CD8-positive, alpha-beta memory T cell (primary cell): ENCODE measurements around the gene TMEM63A. TPM values are rescaled to one million over a fixed set of nuclear protein-coding genes. Genes with fewer than 3 reads are reported as not detected.

Experiments used
- CTCF ChIA-PET: fragments of 350-600 bp; sonication (Branson Sonifier 250); formaldehyde crosslinking; loops from one replicate; lab custom pipeline; 2021; ENCODE audit warnings: antibody characterized with exemption; lab: Charles Lee
- POLR2A ChIA-PET: fragments of 350-600 bp; sonication (Branson Sonifier 250); formaldehyde crosslinking; loops from one replicate; lab custom pipeline; 2021; ENCODE audit warnings: antibody characterized with exemption; lab: Charles Lee
- DNase-seq, 5 donors: peaks; one replicate each; pipeline versions ENCODE4 v3.0.0 to v3.0.0-alpha.2; 2020 to 2022; ENCODE audit warnings: mixed read lengths in 1 of 5
- H3K27ac ChIP-seq: one replicate; pipeline ENCODE4 v1.7.0; 2013; ENCODE audit warnings: low read depth, mild to moderate bottlenecking, low read length, moderate library complexity
- H3K27me3 ChIP-seq: 2 replicates; pipeline ENCODE4 v1.7.0; 2013; ENCODE audit warnings: low read length, mild to moderate bottlenecking; ENCODE audit not compliant: insufficient read depth, poor library complexity, severe bottlenecking
- H3K36me3 ChIP-seq: 2 replicates; pipeline ENCODE4 v1.7.0; 2013; ENCODE audit warnings: mild to moderate bottlenecking, low read length, moderate library complexity; ENCODE audit not compliant: insufficient read depth
- H3K4me1 ChIP-seq: 2 replicates; pipeline ENCODE4 v1.7.0; 2013; ENCODE audit warnings: mild to moderate bottlenecking, low read length, moderate library complexity; ENCODE audit not compliant: insufficient read depth
- H3K4me3 ChIP-seq: 2 replicates; pipeline ENCODE4 v1.7.0; 2013; ENCODE audit warnings: mild to moderate bottlenecking, low read length
- H3K9me3 ChIP-seq: 2 replicates; pipeline ENCODE4 v1.7.0; 2013; ENCODE audit warnings: mild to moderate bottlenecking, low read length
- H3K27ac Mint-ChIP-seq, 8 donors: one replicate each; pipeline ENCODE4 v1.8.0; 2020 to 2021; ENCODE audit warnings: mixed read lengths in 8 of 8, mild to moderate bottlenecking in 6 of 8, inconsistent platforms in 3 of 8, moderate library complexity in 3 of 8
- H3K27me3 Mint-ChIP-seq, 2 donors: one replicate each; pipeline ENCODE4 v1.8.0; 2020 to 2021; ENCODE audit warnings: mixed read lengths in 2 of 2, mild to moderate bottlenecking in 1 of 2, moderate library complexity in 1 of 2
- H3K36me3 Mint-ChIP-seq, 3 donors: one replicate each; pipeline ENCODE4 v1.8.0; 2020 to 2021; ENCODE audit warnings: mixed read lengths in 3 of 3, inconsistent platforms in 1 of 3, mild to moderate bottlenecking in 1 of 3
- H3K4me1 Mint-ChIP-seq, 3 donors: one replicate each; pipeline ENCODE4 v1.8.0; 2020 to 2021; ENCODE audit warnings: mixed read lengths in 3 of 3, inconsistent platforms in 1 of 3, mild to moderate bottlenecking in 1 of 3
- H3K4me3 Mint-ChIP-seq, 7 donors: one replicate each; pipeline ENCODE4 v1.8.0; 2020 to 2021; ENCODE audit warnings: mixed read lengths in 7 of 7, mild to moderate bottlenecking in 6 of 7, moderate library complexity in 4 of 7, inconsistent platforms in 2 of 7
- H3K9me3 Mint-ChIP-seq, 5 donors: one replicate each; pipeline ENCODE4 v1.8.0; 2020 to 2022; ENCODE audit warnings: mixed read lengths in 5 of 5, mild to moderate bottlenecking in 3 of 5, moderate library complexity in 2 of 5, inconsistent platforms in 1 of 5
- polyA plus RNA-seq: library from polyadenylated mRNA; unstranded; fragments of 300-500 nt; fragmentation: Illumina TruSeq; gene quantifications from one replicate; pipeline ENCODE4 v1.2.3, GENCODE V29; 2021
- total RNA-seq, 2 experiments: library from RNA; stranded (reverse); gene quantifications; one replicate each; pipeline ENCODE4 v1.2.3, GENCODE V29; 2021

Gene TMEM63A
- total and polyA plus RNA-seq, 3 experiments from 2014 or later, result 50.6 to 55.5 (median 51.4) TPM

DNA sequence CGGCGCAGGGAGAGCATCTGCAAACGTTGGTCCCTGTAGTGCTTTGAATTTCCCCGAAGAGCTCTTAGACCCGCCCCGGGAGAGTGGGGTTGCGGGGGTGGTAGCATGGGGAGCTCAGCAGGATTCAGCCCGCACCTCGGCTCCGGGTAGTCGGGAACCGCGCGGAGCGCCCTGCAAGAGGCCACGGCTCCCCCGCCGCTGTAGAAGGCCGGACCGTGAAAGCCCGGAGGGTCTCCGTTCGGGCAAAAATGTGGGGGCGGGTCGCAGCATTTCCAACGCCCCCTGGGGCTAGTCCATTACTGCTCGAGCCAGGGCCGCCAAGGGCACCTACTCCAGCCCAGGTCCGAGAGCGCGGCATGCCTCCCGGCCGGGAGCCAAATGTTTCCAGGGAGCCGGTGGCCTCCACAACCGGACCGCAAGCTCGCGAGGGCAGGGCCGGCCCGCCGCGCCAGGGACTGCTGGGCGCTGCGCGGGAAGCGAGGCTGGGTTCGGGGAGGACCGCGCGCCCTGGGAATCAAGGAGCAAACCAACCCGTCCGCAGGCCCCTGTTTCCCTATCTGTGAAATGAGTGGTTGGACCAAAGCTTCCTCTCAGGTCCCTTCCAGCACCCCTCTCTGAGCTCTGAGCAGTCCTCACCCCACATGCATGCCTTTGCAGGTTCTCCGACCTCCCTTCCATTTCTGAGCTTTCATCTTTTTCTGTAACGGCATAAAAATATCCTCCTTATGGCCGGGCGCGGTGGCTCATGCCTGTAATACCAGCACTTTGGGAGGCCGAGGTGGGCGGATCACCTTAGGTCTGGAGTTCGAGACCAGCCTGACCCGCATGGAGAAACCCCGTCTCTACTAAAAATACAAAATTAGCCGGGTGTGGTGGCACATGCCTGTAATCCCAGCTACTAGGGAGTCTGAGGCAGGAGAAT is 775 bp upstream of the TMEM63A start:
- no peaks in the 10 kb centered on the region for H3K9me3 Mint-ChIP-seq
- DNase-seq, result peak in 4 of 5 donors; percentile 11 to 54 (median 26)
- H3K27me3 ChIP-seq, result no peaks in the 10 kb centered on the region
- H3K4me1 Mint-ChIP-seq, result peaks cover 41 to 46% (median 44%) of the 10 kb centered on the region in 3 donors
- H3K27me3 Mint-ChIP-seq, result no peaks in the 10 kb centered on the region
- peaks cover 40% of the 10 kb centered on the region for H3K4me1 ChIP-seq
- H3K4me3 ChIP-seq, result peak overlapping the region; percentile 92
- CTCF ChIA-PET, result interaction anchor here (0.7 to 7.9 kb wide), 18 partner anchors 7 to 415 kb away, joined by 3 to 117 read pairs (median 6); partner anchors contain the start of genes PYCR2 and SRP9
- POLR2A ChIA-PET, result interaction anchor here (0.5 to 4.8 kb wide), 18 partner anchors 9 to 454 kb away, joined by 3 to 95 read pairs (median 6); partner anchors contain the start of genes LBR, PYCR2 and SRP9
- H3K9me3 ChIP-seq, result no peaks in the 10 kb centered on the region
- peak overlapping the region; percentile 95 for H3K27ac ChIP-seq
- peak overlapping the region; percentile 94 to 99 (median 97) for H3K4me3 Mint-ChIP-seq
- H3K36me3 ChIP-seq, result peaks cover 10% of the 10 kb centered on the region
- H3K36me3 Mint-ChIP-seq, result peaks cover 0 to 38% (median 4%) of the 10 kb centered on the region in 3 donors
- H3K27ac Mint-ChIP-seq, result peak overlapping the region; percentile 85 to 97 (median 95)

DNA sequence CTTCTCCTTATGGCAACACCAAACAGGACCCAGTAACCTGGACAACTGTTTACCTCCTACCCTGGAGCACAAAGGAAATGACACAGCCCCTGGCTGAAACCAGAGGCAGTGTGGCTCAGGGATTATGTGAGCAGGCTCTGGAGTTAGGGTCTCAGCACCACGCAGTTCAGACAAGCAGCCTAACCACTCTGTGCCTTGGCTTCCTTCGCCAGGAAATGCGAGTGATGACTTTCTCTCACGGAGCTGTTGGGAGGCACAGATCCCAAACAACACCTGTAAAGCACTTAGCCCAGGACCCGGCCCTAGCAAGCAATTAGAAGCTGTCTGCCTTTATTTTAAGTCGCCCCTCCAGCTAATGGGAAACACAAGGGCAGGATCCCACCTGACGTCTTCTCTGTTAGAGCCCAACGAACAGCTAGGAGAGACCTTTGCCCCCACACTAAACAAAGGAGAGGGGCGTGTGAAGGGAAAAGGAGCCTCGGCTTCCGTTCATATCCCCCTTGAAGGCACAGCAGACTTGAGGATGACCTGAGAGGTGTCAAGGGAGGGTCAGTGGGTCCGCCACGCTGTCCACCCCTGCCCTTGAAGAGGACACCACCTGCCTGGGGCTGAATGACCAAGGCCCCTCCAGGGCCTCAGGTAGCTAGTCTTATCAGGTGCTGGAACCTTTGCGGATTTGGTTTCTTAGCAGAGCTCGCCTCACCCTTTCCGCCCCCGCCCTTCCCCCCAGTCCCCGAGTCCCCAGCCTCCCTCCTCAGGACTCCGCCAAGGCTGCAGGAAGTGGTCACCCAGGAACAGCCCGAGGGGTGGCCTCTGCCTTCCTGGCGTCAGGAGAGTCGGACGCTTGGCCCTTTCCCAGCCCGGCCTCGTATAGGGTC is 860 bp downstream of the TMEM63A start:
- H3K27me3 ChIP-seq, result no peaks in the 10 kb centered on the region
- CTCF ChIA-PET, result interaction anchor here (0.9 to 7.9 kb wide), 17 partner anchors 9 to 414 kb away, joined by 3 to 117 read pairs (median 6); partner anchors contain the start of genes PYCR2 and SRP9
- H3K36me3 ChIP-seq, result peaks cover 22% of the 10 kb centered on the region
- H3K27ac ChIP-seq, result peak overlapping the region; percentile 95
- POLR2A ChIA-PET, result interaction anchor here (0.6 to 4.8 kb wide), 13 partner anchors 9 to 579 kb away, joined by 3 to 95 read pairs (median 7); partner anchors contain the start of genes PYCR2 and SRP9
- Mint-ChIP-seq H3K36me3 (peaks cover 0 to 53% (median 8%) of the 10 kb centered on the region in 3 donors), H3K4me3 (peak overlapping the region; percentile 94 to 99 (median 97)), H3K9me3 (no peaks in the 10 kb centered on the region), H3K4me1 (peaks cover 56 to 61% (median 60%) of the 10 kb centered on the region in 3 donors), H3K27ac (peak overlapping the region; percentile 90 to 97 (median 94)), H3K27me3 (no peaks in the 10 kb centered on the region)
- H3K4me1 ChIP-seq, result peaks cover 56% of the 10 kb centered on the region
- peak overlapping the region; percentile 92 for H3K4me3 ChIP-seq
- H3K9me3 ChIP-seq, result no peaks in the 10 kb centered on the region
- DNase-seq, result peak in 4 of 5 donors; percentile 37 to 71 (median 48)

DNA sequence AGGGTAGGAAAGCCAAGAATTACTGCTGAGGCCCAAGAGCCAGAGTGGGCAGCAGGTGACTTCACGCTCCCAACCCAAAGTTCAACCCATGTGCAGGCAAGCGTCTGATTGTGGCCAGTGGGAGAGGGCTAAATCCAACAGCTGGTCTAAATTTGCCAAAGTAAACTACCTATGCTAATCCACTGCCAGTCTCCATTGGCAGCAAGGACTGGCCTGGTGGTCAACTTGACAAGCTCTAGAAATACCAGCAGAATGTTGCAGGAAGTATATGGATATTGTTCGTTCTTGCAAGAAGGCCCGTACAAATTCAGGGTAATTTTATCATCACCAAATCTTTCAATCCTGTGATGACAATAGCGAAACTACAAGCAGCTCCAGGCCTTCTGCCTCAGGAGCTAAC is 1.5 kb downstream of the TMEM63A start:
- Mint-ChIP-seq H3K27ac (peak overlapping the region; percentile 90 to 97 (median 94)), H3K27me3 (no peaks in the 10 kb centered on the region), H3K4me1 (peaks cover 62 to 68% (median 67%) of the 10 kb centered on the region in 3 donors), H3K9me3 (no peaks in the 10 kb centered on the region), H3K36me3 (peaks cover 0 to 59% (median 8%) of the 10 kb centered on the region in 3 donors), H3K4me3 (peak overlapping the region; percentile 94 to 99 (median 97))
- Histone ChIP-seq H3K4me1 (peaks cover 63% of the 10 kb centered on the region), H3K27ac (peak overlapping the region; percentile 95), H3K36me3 (peaks cover 22% of the 10 kb centered on the region), H3K9me3 (no peaks in the 10 kb centered on the region), H3K27me3 (no peaks in the 10 kb centered on the region), H3K4me3 (peak overlapping the region; percentile 92)
- no peak for DNase-seq
- ChIA-PET CTCF (interaction anchor here (0.6 to 7.9 kb wide), 10 partner anchors 9 to 405 kb away, joined by 3 to 117 read pairs (median 6); partner anchors contain the start of genes PYCR2 and SRP9), POLR2A (interaction anchor here (0.6 to 4.8 kb wide), 9 partner anchors 9 to 579 kb away, joined by 3 to 95 read pairs (median 14); partner anchors contain the start of genes PYCR2 and SRP9)

DNA sequence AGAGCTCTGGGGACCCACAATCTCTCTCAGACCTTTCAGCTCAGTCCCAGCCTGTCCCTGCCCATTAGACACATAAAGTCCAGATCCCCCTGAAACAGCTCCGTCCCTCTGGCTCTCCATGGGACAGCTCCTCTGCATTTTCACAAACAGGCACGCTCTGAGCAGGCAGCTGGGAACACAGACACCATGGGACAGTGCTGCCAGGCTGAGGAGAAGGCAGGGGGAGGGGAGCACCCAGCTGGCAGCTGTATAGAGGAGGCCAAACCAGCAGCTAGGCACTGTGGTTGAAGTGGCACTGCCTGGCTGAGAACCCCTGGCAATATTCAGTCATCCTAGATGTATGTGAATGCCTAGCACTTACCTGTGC is 2.0 kb downstream of the TMEM63A start:
- Mint-ChIP-seq H3K9me3 (no peaks in the 10 kb centered on the region), H3K36me3 (peaks cover 0 to 63% (median 8%) of the 10 kb centered on the region in 3 donors), H3K27ac (peak overlapping the region; percentile 90 to 96 (median 94)), H3K27me3 (no peaks in the 10 kb centered on the region), H3K4me3 (peak overlapping the region; percentile 94 to 99 (median 97)), H3K4me1 (peaks cover 66 to 72% (median 71%) of the 10 kb centered on the region in 3 donors)
- Histone ChIP-seq H3K36me3 (peaks cover 25% of the 10 kb centered on the region), H3K4me1 (peaks cover 67% of the 10 kb centered on the region), H3K9me3 (no peaks in the 10 kb centered on the region), H3K27me3 (no peaks in the 10 kb centered on the region), H3K4me3 (peak overlapping the region; percentile 92), H3K27ac (no peak overlapping the region)
- POLR2A ChIA-PET, result interaction anchor here (0.9 to 4.8 kb wide), 5 partner anchors 14 to 413 kb away, joined by 3 to 95 read pairs (median 14); partner anchors contain the start of genes PYCR2 and SRP9
- no peak for DNase-seq
- CTCF ChIA-PET, result interaction anchor here (0.6 to 7.9 kb wide), 7 partner anchors 10 to 102 kb away, joined by 3 to 117 read pairs (median 5); partner anchors contain the start of genes PYCR2 and SRP9

DNA sequence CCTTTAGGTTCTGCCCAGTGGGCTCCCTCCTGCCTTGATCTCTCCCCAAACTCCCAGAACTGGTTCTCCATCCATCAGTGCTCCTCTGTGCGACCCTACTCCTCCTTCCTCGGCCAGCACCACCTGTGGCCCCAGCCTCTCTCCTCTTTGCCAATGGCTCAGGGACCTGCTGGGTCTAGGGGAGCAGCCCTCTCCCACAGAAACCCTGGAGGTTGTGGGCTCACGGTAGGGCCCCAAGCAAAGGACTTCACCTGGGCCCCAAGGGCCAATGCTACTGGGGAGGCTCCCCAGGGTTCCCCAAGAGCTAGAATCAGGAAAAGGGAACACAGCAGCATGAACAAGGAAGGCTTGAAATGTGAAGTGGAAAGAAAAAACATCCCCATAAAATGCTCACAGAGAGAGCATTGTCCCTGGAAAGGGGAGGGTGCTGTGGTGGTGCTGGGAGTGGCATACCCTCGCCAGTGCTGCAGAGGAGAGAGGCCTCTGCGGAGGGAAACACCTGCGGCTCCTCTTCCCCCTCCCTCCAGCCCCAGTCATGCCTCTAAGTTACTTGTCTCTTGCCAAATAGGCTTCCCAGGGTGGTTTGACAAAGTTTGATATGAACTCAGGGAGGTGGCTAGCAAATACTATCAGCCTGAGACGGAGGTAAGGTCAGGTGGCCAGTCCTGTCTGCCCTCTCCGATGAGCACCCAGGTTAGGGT is 2.5 kb downstream of the TMEM63A start:
- H3K27me3 ChIP-seq, result no peaks in the 10 kb centered on the region
- H3K9me3 Mint-ChIP-seq, result no peaks in the 10 kb centered on the region
- peak overlapping the region; percentile 94 to 99 (median 97) for H3K4me3 Mint-ChIP-seq

DNA sequence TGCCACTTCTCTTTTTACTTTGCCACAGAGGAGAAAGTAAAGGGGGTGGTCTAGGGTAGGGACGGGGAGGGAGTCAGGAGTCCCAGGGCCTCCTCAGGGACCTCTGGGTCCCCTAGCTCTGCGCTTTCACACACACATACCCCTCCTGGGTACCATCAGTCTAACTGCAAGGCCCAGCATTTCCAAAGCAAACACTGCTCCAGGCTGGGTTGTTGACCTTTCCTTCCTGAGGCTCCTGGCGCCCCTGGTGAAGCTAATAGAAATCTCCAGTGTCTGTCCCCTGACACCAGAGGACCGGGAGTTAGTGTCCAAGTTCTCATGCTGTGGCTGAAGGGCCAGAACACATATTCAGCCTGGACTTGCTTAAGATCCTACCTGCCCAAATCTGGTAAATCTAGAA is 3.9 kb downstream of the TMEM63A start:
- Histone ChIP-seq H3K36me3 (peaks cover 42% of the 10 kb centered on the region), H3K4me3 (peak overlapping the region; percentile 92)
- peak overlapping the region; percentile 56 to 99 (median 97) for H3K4me3 Mint-ChIP-seq

More for the DNA sequence above, 2.5 kb downstream of the TMEM63A start:
- peak overlapping the region; percentile 78 to 96 (median 94) for H3K27ac Mint-ChIP-seq
- ChIA-PET CTCF (interaction anchor here (0.6 to 7.9 kb wide), 4 partner anchors 17 to 45 kb away, joined by 3 to 117 read pairs (median 30); partner anchors contain the start of gene PYCR2), POLR2A (interaction anchor here (1.0 to 4.8 kb wide), 4 partner anchors 13 to 101 kb away, joined by 3 to 95 read pairs (median 20); partner anchors contain the start of genes PYCR2 and SRP9)
- Histone ChIP-seq H3K9me3 (no peaks in the 10 kb centered on the region), H3K4me3 (peak overlapping the region; percentile 92), H3K36me3 (peaks cover 28% of the 10 kb centered on the region), H3K27ac (no peak overlapping the region), H3K4me1 (peaks cover 69% of the 10 kb centered on the region)
- H3K27me3 Mint-ChIP-seq, result no peaks in the 10 kb centered on the region
- peaks cover 0 to 69% (median 8%) of the 10 kb centered on the region in 3 donors for H3K36me3 Mint-ChIP-seq
- peaks cover 72 to 75% (median 74%) of the 10 kb centered on the region in 3 donors for H3K4me1 Mint-ChIP-seq
- DNase-seq, result no peak

More for the DNA sequence above, 3.9 kb downstream of the TMEM63A start:
- ChIA-PET POLR2A (interaction anchor here (0.6 kb wide), 1 partner anchor 99 kb away, joined by 6 read pairs; no protein-coding TSS in a partner anchor), CTCF (interaction anchor here (0.7 to 7.9 kb wide), 4 partner anchors 19 to 404 kb away, joined by 3 to 117 read pairs (median 6); no protein-coding TSS in a partner anchor)
- peaks cover 72 to 78% (median 73%) of the 10 kb centered on the region in 3 donors for H3K4me1 Mint-ChIP-seq
- H3K36me3 Mint-ChIP-seq, result peaks cover 4 to 82% (median 13%) of the 10 kb centered on the region in 3 donors
- H3K27ac ChIP-seq, result no peak overlapping the region
- H3K9me3 Mint-ChIP-seq, result no peaks in the 10 kb centered on the region
- peaks cover 62% of the 10 kb centered on the region for H3K4me1 ChIP-seq
- DNase-seq, result no peak
- H3K27ac Mint-ChIP-seq, result peak overlapping the region; percentile 78 to 94 (median 90)
- no peaks in the 10 kb centered on the region for H3K27me3 ChIP-seq
- no peaks in the 10 kb centered on the region for H3K9me3 ChIP-seq
- no peaks in the 10 kb centered on the region for H3K27me3 Mint-ChIP-seq
